Measurements from ENCODE around the gene PSAPL1.

The PSAPL1 gene

DNA sequence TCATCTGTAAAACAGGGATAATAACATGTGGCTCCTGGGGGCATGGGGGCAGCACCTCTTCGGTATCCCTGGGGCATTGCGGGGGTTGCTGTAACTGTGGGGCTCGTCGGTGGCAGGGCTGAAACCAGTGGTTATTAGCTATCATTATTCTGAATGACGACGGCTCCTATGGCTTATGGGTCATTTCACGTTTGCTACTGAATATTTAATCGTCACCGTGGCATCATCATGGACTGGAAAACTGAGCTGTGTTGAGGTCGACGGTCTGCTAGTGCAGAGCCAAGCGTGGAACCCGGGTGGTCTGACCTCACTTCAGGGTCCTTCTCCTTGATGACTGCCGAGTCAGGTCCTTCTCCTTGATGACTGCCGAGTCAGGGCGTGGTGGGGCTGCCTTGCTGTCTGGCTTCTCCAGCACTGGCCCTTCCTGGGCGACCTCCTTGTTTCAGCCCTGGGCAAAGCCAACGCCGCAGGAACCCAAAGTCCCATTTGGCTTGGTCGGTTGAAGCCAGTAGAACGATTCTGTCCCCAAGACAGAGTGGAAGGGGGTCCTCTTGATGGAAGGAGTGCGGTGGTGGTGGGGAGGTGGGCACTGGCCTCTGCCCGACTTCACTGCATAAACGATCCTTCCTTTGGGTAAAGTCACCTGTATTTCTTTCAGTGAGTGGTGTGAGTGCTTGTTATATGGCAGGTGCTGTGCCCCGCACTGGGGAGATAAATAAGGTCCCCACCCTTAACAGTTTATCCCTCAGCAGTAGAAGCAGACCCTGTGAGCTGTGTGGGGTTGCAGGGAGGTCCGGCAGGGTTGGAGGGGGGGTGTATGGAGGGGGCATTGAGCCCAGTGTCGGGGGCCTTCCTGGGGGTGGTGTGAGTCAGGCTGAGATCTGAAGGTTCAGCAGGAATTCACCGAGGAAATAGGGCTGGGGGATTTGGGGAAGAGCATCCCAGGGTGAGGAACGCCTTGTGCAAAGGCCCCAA lies 40.8 kb downstream of the PSAPL1 start:
- no peak for DNase-seq

DNA sequence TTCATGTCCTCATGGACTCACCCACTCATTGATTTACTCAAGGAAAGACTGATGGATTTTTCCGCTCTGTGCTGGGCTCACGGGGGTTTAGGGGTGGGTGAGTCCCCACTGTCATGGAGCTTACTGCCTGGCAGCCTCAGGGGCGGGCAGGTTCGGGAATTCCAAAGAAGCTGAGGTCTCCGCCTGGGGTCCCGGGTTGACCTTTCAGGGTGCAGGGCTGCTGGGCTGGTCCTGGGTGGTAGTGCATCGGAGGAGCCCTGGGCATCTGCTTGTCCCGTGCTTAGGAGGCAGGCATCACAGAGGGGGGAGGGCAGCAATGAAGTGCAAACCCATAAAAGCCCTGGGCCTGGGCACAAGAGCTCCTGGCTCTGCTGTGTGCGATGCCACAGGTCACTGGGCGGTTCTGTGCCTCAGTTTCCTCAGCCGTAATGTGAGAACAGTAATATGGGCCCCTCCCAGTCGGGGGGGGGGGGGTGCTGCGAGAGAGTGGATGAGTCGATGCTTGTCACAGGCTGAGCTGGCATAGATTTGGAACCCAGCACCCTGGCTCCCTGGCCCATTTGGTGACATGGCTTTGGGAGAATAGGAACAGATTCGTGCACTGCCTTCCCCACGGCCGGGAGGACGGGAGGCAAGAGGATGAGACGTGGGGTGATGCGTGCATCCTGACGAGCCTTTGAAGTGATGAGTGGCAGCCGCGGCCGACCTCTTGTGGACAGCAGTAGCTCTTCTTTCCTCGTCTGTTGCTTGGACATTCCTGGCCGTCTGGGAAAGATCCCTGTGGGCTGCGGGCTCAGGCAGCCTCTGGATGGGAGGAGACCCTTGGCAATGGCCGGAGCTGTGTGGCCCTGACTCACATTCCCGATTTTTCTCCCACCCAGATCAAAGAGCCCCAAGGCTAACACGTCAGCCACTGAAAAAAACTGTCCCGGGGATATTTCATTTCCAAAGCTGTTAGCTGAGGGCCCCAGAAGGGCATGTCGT lies 42.0 kb downstream of the PSAPL1 start:
- no peak for DNase-seq

DNA sequence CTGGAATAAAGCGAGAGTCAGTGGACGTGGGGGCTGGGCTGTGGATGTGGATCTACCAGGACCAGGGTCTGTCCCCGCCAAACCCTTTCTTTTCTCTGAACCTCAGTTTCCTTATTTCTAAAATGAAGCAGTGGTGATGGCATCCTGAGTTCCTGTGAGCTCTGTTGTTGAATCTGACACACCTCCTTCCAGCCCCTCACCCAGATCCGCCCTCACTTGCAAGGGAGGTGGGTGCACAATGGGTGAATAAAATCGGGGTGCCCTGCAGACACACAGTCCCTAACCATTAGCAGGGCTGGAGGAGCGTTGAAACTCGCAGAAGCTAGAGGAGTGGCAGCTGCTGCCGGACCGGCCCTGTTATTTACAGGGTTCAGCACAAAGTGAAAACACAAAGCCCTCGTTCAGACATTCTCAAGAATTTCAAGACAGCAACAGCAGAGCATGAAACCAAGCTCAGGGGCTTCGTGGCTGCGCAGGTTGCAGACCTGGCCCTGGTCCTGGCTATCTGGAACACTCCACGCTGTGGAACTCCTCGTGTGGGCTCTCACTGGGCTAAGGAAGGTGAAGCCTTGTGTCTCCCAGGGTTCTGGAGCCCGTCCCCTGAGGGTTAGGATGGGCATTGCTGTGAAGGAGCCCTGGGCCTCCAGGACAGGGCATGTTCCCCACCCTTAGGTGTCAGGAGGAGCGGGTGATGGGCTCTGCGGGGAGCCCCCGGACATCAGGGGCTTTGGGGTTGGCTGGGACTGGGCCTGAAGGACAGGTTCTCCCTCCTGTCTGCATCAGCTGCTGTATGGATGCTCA lies 42.9 kb downstream of the PSAPL1 start:
- DNase-seq = no peak

DNA sequence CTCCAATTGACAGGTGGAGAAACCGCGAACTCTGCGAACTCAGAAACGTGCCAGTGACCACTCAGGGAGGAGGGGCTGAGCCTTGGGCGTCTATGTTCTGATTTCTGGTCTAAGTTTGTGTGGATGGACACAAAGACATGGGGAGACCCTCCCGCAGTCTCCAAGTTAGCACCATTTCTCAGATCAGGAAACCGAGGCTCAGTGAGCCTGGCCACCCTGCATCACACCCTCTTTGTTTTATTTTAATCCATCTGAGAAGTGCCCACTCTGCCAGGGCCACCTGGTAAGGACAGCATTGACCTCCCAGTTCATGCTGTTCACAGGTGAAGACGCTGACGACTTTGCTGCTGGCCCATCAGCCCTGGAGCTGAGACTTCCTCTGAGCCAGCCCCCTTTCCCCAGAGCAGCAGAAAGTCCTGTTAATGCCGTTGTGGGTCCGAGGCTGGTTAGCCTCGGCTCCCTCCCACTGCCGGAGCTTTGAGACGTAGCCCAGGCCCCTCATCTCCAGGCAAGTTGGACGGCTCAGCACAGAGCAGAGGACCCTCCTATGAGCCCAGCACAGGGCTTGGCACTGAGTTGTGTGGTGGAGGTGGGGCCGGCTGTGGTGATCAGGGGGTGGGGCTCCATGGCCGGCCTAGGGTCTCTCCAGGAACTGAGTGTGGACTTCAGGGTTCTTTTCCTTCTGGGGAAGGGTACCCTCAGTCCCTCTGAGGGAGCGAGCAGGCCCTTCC lies 43.7 kb downstream of the PSAPL1 start:
- no peak for DNase-seq

DNA sequence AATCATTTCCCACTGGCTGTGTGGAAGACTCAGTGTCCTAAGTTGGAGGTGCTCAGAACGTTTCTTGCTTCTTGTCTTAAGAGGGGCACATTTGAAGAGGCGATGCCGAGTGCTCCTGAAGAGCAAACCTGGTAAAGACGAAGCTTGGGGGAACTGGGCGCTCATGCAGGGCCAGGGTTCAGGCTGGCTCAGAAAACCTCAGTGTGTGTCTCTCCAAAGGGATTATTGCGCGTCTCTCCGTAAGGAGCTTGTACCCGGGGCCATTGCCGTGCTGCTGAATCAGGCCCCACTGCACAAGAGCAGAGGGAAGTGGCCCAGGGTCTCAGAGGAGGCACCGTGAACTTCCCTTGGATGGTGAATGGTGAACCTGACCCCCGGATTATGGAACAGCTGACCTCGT lies 44.4 kb downstream of the PSAPL1 start:
- no peak for DNase-seq

DNA sequence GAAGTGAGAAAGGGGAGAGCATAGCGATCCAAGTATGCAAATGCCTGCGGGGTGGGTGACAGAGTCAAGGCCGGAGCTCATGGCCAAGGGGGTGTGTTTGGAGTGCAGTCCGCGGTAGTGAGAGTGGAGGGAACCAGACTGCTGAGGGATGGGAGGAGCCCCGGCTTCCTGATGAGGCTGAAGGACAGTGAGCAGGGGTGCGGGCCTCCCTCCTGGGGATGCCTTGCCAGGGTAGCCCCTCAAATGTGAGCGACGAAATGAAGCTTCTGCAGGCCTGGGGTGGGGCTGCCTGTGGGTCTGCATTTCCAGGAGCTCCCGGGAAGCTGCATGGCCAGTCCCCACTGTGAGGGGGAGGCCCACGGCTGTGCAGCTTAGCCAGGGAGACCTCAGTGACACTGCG lies 45.0 kb downstream of the PSAPL1 start:
- no peak for DNase-seq

DNA sequence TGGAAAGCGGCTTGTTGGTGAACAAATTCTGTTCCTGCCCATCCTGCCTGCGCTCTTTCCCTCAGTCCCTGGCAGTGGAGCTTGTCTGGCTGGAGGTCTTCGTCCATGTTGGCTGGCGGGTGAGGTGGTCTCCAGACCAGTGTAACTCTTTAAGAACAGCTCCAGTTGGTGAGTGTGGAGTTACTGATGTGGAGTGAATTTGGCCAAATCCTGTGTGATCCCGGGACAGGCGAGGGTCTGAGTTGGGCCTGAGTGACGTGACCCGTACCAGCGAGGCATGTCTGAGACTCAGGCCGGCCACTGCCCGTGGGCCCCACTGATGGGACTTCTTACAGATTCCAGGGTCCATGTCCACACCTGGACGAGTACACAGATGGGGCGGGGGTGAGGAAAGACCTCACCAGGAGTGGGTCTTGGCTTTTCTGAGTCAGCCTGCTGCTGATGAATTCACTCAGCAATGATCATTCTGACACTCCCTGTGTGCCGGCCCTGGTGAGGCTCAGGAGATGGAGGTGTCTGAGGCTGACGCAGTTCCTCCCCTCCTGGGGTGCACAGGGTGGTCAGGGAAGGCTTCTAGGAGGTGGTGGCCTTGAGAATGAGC lies 45.5 kb downstream of the PSAPL1 start:
- no peak for DNase-seq

DNA sequence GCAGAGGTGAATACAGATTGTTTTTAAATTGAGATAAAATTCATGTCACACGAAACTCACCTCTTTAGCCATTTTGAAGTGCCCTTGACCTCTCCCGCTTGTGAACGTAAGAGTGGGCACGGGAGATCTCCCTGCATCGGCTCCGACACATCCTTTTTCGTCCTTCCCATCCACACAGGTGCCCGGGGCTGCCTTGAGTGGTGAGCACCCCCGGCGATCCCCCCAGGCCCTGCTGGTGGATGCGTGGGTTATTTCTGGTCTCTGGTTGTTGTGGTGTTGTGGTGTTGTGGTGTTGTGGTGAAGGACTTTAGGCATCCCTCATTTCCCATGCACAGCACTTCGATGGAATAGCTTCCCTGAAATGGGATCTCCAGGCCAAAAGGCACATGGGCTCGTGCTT lies 46.1 kb downstream of the PSAPL1 start:
- DNase-seq = no peak

DNA sequence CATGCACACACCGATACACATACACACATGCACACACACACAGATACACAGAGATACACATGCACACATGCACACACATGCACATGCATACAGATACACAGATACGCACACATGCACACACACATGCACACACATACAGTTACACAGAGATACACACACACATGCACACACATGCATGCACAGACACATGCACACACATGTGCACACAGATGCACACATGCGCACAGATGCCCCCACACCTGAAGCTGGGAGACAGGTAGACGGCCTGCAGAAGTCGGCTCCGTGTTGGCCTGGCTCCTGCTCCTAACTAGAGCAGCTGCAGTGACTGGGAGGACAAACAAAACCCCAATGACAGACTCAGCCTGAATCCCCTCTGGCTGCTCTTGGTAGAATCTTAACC lies 46.8 kb downstream of the PSAPL1 start:
- no peak for DNase-seq

DNA sequence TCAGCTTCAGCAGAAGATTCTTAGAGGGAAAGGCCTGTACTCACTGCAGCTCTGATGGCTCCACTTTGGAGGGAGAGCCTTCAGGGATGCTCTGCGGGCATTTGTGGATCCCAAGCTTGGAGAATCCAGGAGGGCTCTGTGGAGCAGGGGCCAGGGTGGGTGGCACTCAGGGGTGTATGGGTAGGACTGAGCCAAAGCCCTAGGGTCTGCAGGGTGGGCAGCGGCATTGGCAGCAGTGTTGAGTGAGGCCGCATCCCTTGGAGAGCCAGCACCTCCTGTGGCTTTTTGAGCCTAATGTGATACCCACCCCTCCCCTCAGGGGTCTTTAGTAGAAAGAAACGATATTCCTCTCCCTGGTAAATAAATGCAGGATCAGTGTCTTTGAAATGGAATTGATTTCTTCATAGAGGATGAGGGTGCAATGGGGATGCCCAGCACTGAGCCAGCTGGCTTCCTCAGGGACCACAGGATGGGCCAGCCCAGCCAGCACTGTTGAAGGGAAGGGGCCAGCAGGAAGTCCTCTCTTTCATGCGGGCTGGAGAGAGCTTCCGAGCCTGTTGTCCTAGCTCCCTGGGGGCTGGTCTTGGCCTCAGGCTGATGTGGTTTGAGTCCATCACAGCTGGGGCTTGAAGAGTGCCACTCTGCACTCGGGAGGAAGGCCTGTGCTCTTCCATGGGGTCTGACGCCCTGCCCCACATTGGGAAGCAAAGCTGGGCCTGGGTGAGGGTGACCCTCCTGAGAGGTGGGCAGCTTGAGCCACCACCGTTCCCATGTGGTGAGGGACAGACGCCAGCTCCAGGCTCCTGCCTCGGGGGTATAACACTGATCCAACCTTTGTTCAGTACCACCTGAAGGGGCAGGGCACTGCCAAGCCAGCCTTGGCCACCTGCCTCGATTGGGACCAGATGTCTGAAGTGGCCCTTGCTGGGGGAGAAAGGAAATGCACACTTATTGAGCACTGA lies 49.5 kb downstream of the PSAPL1 start:
- DNase-seq = no peak

DNA sequence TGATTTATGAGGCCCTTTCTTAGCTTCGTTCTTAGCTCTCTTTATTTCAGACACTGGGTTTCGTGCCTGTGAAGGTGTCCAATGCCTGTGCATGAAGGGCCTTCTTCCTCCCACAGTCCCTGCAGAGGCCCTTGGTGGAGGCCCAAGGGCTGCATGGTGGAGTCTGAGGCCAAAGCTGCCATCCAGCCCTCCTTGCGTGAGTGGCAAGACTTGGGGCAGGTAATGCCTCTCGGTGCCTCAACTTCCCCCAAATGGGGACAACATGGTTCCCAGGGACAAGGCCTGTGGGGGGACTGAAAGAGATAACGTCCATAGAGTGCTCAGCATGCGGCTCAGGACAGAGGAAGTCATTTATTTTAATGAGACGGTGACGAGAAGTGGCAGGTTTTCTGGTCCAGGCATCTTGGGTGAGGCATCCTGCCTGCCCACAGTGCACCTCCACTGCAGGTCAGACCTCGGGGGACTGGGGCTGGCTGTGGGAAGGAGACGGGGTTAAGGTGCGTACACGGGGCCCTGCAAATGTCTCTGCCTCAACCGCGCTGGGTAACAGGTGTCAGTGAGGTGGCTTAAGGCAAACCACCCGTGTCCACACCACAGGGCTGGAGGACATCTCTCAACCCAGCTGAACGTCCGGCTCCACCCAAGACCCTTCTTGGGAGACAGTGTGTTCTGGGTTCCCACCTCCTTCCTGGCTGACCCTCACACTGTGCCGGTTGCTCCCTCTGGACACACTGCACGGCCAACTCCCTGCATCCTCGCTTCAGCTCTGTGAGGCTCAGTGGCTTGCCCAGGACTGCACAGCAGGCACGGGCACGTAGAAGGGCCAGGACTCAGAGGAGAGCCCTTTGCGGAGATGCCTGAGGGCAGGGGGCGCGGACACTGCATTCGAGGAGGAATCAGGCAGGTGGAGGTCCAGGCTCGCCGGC lies 50.5 kb downstream of the PSAPL1 start:
- no peak for DNase-seq

DNA sequence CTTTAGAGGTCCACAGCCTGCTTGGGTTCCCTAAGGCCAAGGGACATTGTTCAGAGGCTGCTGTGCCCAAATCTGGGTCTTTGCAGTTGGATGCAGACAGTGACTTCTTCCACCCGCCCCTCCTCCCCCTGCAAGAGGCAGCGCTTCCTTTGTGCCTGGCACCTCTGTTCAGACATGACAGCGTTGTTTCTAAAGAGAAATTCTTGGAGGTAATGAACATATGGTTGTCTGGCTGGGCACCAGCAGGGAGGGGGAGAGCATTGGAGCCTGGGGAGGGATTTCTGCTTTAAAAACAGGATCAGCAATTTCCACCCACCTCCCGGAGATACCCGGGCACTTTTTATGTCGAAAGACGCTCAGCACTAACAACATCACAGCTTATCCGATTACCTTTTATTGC lies 51.5 kb downstream of the PSAPL1 start:
- DNase-seq = no peak

DNA sequence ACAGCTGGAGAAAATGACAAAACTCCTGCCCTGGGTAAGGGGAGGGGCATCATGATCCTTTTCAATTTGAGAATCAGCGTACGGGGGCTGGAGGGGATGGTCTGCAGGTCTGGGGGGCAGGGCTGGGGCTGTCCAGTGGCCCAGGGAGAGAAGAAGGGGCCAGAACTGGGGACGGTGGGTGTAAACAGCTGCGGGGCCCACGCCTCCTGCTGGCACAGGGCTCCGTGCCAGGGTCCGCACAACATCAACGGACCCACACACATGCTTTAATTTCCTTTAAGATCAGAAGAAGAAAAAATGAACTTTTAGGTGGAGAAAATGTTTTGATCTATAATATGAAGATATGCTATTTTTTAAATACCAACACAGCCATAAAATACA lies 52.1 kb downstream of the PSAPL1 start:
- DNase-seq = no peak

DNA sequence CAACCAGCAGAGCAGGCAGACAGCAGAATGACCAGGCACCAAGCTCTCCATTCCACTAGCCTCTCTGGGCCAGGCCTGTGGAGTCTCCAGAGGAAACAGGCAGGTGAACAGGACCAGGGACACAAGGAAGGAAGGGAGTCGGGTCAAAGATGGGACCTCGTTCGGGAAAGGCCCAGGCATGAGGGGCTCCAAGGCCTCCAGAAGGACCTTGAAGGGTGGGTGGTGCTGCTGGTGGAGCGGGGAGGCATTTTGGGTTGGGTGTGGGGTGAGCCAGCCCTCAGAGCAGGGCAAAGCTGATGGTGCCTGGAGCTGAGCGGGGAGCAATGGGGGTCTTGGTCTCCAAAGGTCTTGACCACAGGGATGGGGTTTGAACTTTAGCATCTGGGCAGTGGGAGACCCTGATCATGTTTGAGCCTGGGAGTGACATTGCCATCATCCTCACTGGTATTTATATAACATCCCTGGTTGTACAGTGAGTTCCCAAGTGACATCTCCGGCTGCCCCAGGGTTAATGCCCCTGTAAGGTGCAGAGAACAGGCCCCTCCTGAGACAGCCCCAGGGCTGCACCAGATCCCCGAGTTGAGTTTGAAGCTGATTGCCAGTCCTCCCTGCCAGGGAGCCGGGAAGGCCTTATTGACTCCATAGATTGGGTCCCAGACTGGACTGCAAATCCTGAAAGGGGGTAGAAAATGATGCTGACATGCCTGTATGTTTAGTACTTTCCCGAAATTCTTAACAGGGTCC lies 52.7 kb downstream of the PSAPL1 start:
- no peak for DNase-seq

DNA sequence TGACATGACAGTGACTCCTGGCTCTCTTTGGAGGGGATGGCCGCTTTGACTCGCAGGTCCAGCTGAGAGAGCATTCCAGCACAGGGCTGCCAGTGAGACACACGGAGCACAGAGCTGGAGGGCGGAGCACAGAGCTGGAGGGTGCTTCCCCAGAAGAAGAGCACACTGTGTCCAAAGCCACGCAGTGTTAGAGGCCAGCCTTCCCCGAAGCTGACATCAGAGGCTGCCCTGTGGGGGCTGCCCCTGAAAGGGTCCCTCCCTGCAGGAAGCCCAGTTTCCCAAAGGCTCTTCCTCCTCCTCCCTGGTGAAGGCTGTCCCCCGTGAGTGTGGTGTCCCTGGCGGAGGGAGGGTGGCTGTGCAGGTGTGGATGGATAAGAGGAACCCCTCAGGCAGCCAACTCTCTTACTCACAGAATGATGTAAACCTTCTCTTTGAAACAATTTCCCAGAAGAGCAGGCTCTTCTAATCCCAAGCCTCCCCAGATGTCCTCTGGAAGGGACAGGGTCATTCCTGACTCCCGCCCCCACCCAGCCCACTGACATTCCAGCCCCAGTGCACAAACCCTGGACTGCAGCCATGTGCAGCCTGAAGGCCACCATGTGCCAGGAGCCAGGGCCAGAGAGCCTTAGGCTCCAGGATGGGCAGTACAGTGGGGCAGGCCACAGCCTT lies 53.4 kb downstream of the PSAPL1 start:
- DNase-seq = no peak
